22Rv1 (cell line): Measurements from ENCODE around the gene OTUD7B.
"Not testable (repeated sequence)": the region's sequence is repeated elsewhere in the genome, so short reads cannot be mapped to it uniquely, and the experiment has no call there.

Source experiments
- H3K27ac ChIP-seq: fragments of 450-650 bp; 2 replicates; pipeline ENCODE4 v1.5.1; 2017
- CTCF ChIP-seq: fragments of 450-650 bp; IDR thresholded peaks from 2 replicates; pipeline ENCODE4 v1.5.1; 2017; ENCODE audit warnings: mild to moderate bottlenecking
- ZFX ChIP-seq: fragments of 450-650 bp; IDR thresholded peaks from 2 replicates; pipeline ENCODE4 v1.6.1; 2017; ENCODE audit warnings: antibody characterized with exemption, borderline replicate concordance

The OTUD7B gene

DNA sequence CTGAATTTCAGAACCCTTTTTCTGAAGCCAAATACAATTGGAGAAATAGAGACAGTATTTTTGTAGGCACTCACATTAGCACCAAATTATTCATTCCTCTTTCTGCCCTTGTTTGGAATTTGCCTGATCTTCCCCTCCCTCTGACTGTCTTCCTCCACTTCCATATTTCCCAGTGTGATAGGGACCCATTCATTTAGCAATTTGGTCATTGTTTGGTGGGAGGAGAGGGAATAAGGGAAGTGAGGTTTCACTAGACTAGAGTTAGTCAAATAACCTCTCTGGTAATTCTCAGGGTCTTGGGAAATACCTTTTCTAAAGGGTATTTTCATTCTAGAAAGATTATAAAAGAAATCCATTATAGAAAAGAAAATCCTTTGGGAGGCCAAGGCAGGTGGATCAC lies 42.9 kb downstream of the OTUD7B start:
- H3K27ac ChIP-seq = no peak overlapping the region
- TF ChIP-seq CTCF (no peak), ZFX (no peak)

GRCh38 chr1:149967041-149967440 lies 43.5 kb downstream of the OTUD7B start:
- TF ChIP-seq CTCF (no peak), ZFX (no peak)
- no peak overlapping the region for H3K27ac ChIP-seq

DNA sequence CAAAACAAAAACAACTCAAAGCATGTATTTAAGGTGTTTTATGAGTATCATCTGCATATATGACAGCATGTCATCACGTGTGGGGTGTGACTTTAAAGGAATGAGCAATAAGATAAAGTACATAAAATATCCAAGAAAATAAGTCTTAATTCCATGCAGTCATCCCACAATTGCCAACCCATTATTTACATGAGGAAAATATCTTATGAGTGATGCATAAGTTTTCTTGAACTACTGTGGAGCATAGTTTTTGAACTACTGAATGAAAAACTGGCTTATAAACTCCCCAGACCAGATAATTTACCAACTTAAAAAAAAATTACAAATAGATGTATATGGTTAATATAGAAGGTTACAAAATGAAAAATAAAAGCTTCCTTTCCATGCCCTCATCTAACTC lies 44.1 kb downstream of the OTUD7B start:
- H3K27ac ChIP-seq = no peak overlapping the region
- TF ChIP-seq CTCF (no peak), ZFX (no peak)

- no peak overlapping the region for H3K27ac ChIP-seq
- no peak for TF ChIP-seq ZFX
- TF ChIP-seq CTCF = no peak
Observed at GRCh38 chr1:149965440-149965839, 45.1 kb downstream of the OTUD7B start.

GRCh38 chr1:149963358-149963757 lies 47.2 kb downstream of the OTUD7B start:
- peak overlapping the region; percentile 50 for H3K27ac ChIP-seq
- TF ChIP-seq ZFX (no peak), CTCF (no peak)

DNA sequence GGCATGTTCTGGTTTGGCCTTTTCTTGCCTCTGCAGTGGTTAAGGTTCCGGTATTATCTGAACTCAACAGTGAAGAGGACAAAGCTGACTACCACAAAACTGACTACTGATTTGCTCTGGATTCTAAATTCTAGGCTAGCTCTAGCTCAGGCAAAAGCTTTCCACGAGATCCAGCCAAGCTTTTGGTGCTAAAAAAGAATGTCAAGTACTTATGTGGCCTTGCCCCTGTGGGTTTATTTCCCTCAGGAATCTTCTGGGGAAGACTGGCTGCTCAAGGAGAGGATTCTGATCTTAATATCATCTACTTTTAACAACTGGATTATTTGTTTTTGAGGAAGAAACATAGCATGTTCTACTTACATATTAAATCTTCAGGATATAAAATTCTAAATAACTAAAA lies 47.8 kb downstream of the OTUD7B start:
- TF ChIP-seq CTCF = no peak
- TF ChIP-seq ZFX = no peak
- H3K27ac ChIP-seq = peak overlapping the region; percentile 50

GRCh38 chr1:149962039-149962647 lies 48.4 kb downstream of the OTUD7B start:
- TF ChIP-seq CTCF (peak; percentile 93), ZFX (no peak)
- peak overlapping the region; percentile 50 for H3K27ac ChIP-seq

- H3K27ac ChIP-seq = not testable (repeated sequence)
Observed at GRCh38 chr1:149957548-149957947, 53.0 kb downstream of the OTUD7B start.
